IMR-90 (cell line): Measurements from ENCODE around the gene ULK2. TPM values are rescaled to one million over a fixed set of nuclear protein-coding genes. Genes with fewer than 3 reads are reported as not detected.

Experiments used
- ATAC-seq: fragments of 200-7000 bp; cut with Tn5 transposase; 2 replicates; pipeline ENCODE4 v1.9.1; 2020; ENCODE audit warnings: low read depth, mild to moderate bottlenecking, moderate library complexity
- BruUV-seq: library from RNA; stranded (reverse); fragments of 400-500 nt; replicated peaks from 2 replicates; lab custom pipeline; 2021; lab: Mats Ljungman, UMichigan
- CTCF ChIA-PET: fragments of 300-600 bp; formaldehyde crosslinking; extraction: SDS; loops from one replicate; lab custom pipeline; 2021; ENCODE audit warnings: antibody characterized with exemption; lab: Yijun Ruan, JAX
- POLR2A ChIA-PET: fragments of 300-600 bp; sonication (Branson Sonifier 250); formaldehyde crosslinking; loops from one replicate; lab custom pipeline; 2022; ENCODE audit warnings: antibody characterized with exemption; ENCODE audit not compliant: unreplicated experiment; lab: Charles Lee
- DNase-seq: peaks from one replicate; pipeline ENCODE4 v3.0.0; 2013
- H2AFZ ChIP-seq: replicated peaks from 2 replicates; pipeline ENCODE3; 2013; ENCODE audit warnings: low read length, mild to moderate bottlenecking; ENCODE audit not compliant: poor library complexity
- H2AK5ac ChIP-seq: 2 replicates; pipeline ENCODE4 v1.6.1; 2013; ENCODE audit warnings: low read depth, low read length, inconsistent platforms
- H2AK9ac ChIP-seq: replicated peaks from 2 replicates; pipeline ENCODE3; 2013; ENCODE audit warnings: mild to moderate bottlenecking, low read depth, low read length, moderate library complexity; ENCODE audit not compliant: poor library complexity
- H2BK120ac ChIP-seq: 2 replicates; pipeline ENCODE4 v1.6.1; 2013; ENCODE audit warnings: low read depth, low read length, inconsistent platforms
- H2BK15ac ChIP-seq: 3 replicates; pipeline ENCODE4 v1.6.1; 2013; ENCODE audit warnings: low read depth, low read length, inconsistent platforms
- H2BK20ac ChIP-seq: 2 replicates; pipeline ENCODE4 v1.6.1; 2013; ENCODE audit warnings: low read depth, mild to moderate bottlenecking, inconsistent platforms, low read length, moderate library complexity
- H2BK5ac ChIP-seq: 2 replicates; pipeline ENCODE4 v1.6.1; 2013; ENCODE audit warnings: mild to moderate bottlenecking, low read depth, low read length, inconsistent platforms; ENCODE audit not compliant: poor library complexity, severe bottlenecking
- H3K14ac ChIP-seq: replicated peaks from 2 replicates; pipeline ENCODE4 v1.6.1; 2013; ENCODE audit warnings: low read depth, low read length, inconsistent platforms
- H3K18ac ChIP-seq: 2 replicates; pipeline ENCODE4 v1.6.1; 2013; ENCODE audit warnings: low read depth, low read length, control low read depth
- H3K23ac ChIP-seq: 2 replicates; pipeline ENCODE4 v1.6.1; 2013; ENCODE audit warnings: low read depth, low read length, inconsistent platforms
- H3K27ac ChIP-seq: 2 replicates; pipeline ENCODE4 v1.5.1; 2013; ENCODE audit warnings: mild to moderate bottlenecking, control low read depth, low read length; ENCODE audit not compliant: insufficient read depth
- H3K27me3 ChIP-seq: 2 replicates; pipeline ENCODE4 v1.6.1; 2013; ENCODE audit warnings: low read length; ENCODE audit not compliant: control insufficient read depth, insufficient read depth
- H3K36me3 ChIP-seq: 2 replicates; pipeline ENCODE4 v1.6.1; 2013; ENCODE audit warnings: low read length, mixed read lengths; ENCODE audit not compliant: control insufficient read depth, insufficient read depth
- H3K4ac ChIP-seq: 2 replicates; pipeline ENCODE4 v1.6.1; 2013; ENCODE audit warnings: low read depth, low read length, inconsistent platforms
- H3K4me1 ChIP-seq: 2 replicates; pipeline ENCODE4 v1.6.1; 2013; ENCODE audit warnings: low read length, mixed read lengths; ENCODE audit not compliant: control insufficient read depth, insufficient read depth
- H3K4me2 ChIP-seq: 2 replicates; pipeline ENCODE4 v1.6.1; 2013; ENCODE audit warnings: low read depth, mild to moderate bottlenecking, control low read depth, low read length, moderate library complexity
- H3K4me3 ChIP-seq: 2 replicates; pipeline ENCODE4 v1.5.1; 2013; ENCODE audit warnings: low read depth, mild to moderate bottlenecking, control low read depth, low read length, moderate library complexity; ENCODE audit not compliant: insufficient read depth
- H3K56ac ChIP-seq: 2 replicates; pipeline ENCODE4 v1.6.1; 2013; ENCODE audit warnings: low read length, inconsistent platforms; ENCODE audit not compliant: insufficient read depth; ENCODE audit errors: extremely low read depth
- H3K79me1 ChIP-seq, 2 experiments: 2 replicates each; pipeline ENCODE4 v1.6.1; 2013; ENCODE audit warnings: low read length in 2 of 2, inconsistent platforms in 1 of 2, low read depth in 1 of 2
- H3K9ac ChIP-seq: 2 replicates; pipeline ENCODE4 v1.6.1; 2013; ENCODE audit warnings: low read depth, low read length, control low read depth
- H3K9me1 ChIP-seq: 2 replicates; pipeline ENCODE4 v1.6.1; 2013; ENCODE audit warnings: low read length, inconsistent platforms; ENCODE audit not compliant: insufficient read depth
- H3K9me3 ChIP-seq: 2 replicates; pipeline ENCODE4 v1.6.1; 2013; ENCODE audit warnings: low read length; ENCODE audit not compliant: control insufficient read depth, insufficient read depth
- H4K20me1 ChIP-seq: 2 replicates; pipeline ENCODE4 v1.6.1; 2013; ENCODE audit warnings: low read length, inconsistent platforms; ENCODE audit not compliant: insufficient read depth
- H4K5ac ChIP-seq: 2 replicates; pipeline ENCODE4 v1.6.1; 2013; ENCODE audit warnings: mild to moderate bottlenecking, low read depth, low read length, control low read depth
- H4K8ac ChIP-seq, 2 experiments: 2 replicates each; pipeline ENCODE4 v1.6.1; 2013; ENCODE audit warnings: low read depth in 2 of 2, low read length in 2 of 2, control low read depth in 1 of 2, inconsistent platforms in 1 of 2
- H4K91ac ChIP-seq: 2 replicates; pipeline ENCODE4 v1.6.1; 2013; ENCODE audit warnings: low read depth, low read length, inconsistent platforms; ENCODE audit not compliant: insufficient read depth
- MAFK ChIP-seq: IDR thresholded peaks from 2 replicates; pipeline ENCODE4 v1.6.1; 2012; ENCODE audit warnings: low read depth, low read length, improper control_type of control experiment
- MAZ ChIP-seq: IDR thresholded peaks from 2 replicates; pipeline ENCODE4 v1.6.1; 2012; ENCODE audit warnings: low read depth, mild to moderate bottlenecking, low read length, improper control_type of control experiment, moderate library complexity, borderline replicate concordance
- WGBS, 2 experiments: methylation state at CpG; one replicate each; pipeline versions ENCODE4 v1.1.5 to v1.1.7; 2013; ENCODE audit warnings: missing lambda C conversion rate in 2 of 2; ENCODE audit not compliant: insufficient read length in 1 of 2; ENCODE audit errors: extremely low coverage in 2 of 2; 5-methylcytosine and 5-hydroxymethylcytosine counted together
- dilution Hi-C: fragments of 300-500 bp; cut with HindIII; formaldehyde crosslinking; loops from one replicate; pipeline ENCODE4 v1.14.3; 2018; ENCODE audit warnings: low sequenced_read_pairs; ENCODE audit not compliant: unreplicated experiment
- in situ Hi-C: fragments of 300-500 bp; cut with MboI; formaldehyde crosslinking; loops from 3 replicates; pipeline ENCODE4 v1.14.3; 2019; ENCODE audit warnings: low sequenced_read_pairs, inconsistent platforms, mixed read lengths
- intact Hi-C: fragments of 100-400 bp; cut with micrococcal nuclease; formaldehyde crosslinking; loops from 2 replicates; pipeline ENCODE4 v1.10.0; 2022
- polyA plus RNA-seq, 3 experiments: library from polyadenylated mRNA; depleted of rRNA; stranded (reverse); fragments of >200 nt; gene quantifications; 2 replicates each; pipeline ENCODE4 v1.2.3, GENCODE V29; 2012; ENCODE audit warnings: low replicate concordance in 1 of 3
- total RNA-seq: library from RNA; depleted of rRNA; stranded (reverse); fragments of >200 nt; gene quantifications from 2 replicates; pipeline ENCODE4 v1.2.3, GENCODE V29; 2012

ULK2 gene
- total and polyA plus RNA-seq, 2 of the 4 experiments (the other 2 are of a cell fraction) = 8.9 to 10.8 TPM

DNA sequence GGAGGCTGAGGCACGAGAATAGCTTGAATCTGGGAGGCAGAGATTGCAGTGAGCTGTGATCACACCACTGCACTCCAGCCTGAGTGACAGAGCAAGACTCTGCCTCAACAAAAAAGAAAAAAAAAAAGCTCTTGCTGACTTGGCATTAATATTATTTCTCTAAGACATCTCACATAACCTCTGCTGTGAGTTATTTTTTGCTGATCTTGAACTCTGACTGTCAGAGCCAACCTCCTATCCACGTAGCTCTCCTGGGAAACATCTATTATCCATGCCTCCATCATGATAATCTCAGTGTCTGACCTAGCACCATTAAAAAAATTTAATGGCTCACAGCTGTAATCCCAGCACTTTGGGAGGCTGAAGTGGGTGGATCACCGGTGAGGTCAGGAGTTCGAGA lies 12.7 kb upstream of the ULK2 start:
- Histone ChIP-seq H3K9me3 (no peaks in the 10 kb centered on the region), H2AK5ac (no peak overlapping the region), H3K4me3 (no peak overlapping the region), H4K20me1 (no peaks in the 10 kb centered on the region), H3K4me2 (no peak overlapping the region), H3K23ac (no peak overlapping the region), H3K4ac (no peak overlapping the region), H2BK15ac (no peak overlapping the region), H3K27me3 (peaks cover 10% of the 10 kb centered on the region), H3K14ac (no peak overlapping the region), H3K18ac (no peak overlapping the region), H2BK5ac (no peak overlapping the region), H2AK9ac (no peak overlapping the region), H3K9me1 (no peaks in the 10 kb centered on the region), H4K5ac (no peak overlapping the region), H2AFZ (no peak overlapping the region), H3K79me1 (no peaks in the 10 kb centered on the region), H2BK120ac (no peak overlapping the region), H2BK20ac (no peak overlapping the region), H3K56ac (no peak overlapping the region), H4K8ac (no peak overlapping the region), H4K91ac (no peak overlapping the region), H3K9ac (no peak overlapping the region), H3K36me3 (no peaks in the 10 kb centered on the region), H3K4me1 (no peaks in the 10 kb centered on the region), H3K27ac (no peak overlapping the region)
- CTCF ChIA-PET = no interaction called here
- no TSS peak for BruUV-seq
- dilution Hi-C loops (no loop called here), intact Hi-C loops (no loop called here), in situ Hi-C loops (no loop called here)
- 80% methylated on average over 1 of the region's 4 CpGs; no CpG with 5 or more reads in 1 of the 2 experiments for WGBS, 2 experiments
- POLR2A ChIA-PET = interaction anchor here (0.7 kb wide), 1 partner anchor 51 kb away, joined by 4 read pairs; no protein-coding TSS in a partner anchor
- TF ChIP-seq MAZ = no peak
- TF ChIP-seq MAFK = peak; percentile 71
- ATAC-seq (no peak), DNase-seq (no peak)
